GM04503 (cell line): Measurements from ENCODE around the gene MORC2.

ENCODE experiments used
- DNase-seq: peaks from one replicate; pipeline ENCODE4 v3.0.0-alpha.2; 2012; ENCODE audit warnings: low read depth

Gene MORC2

DNA sequence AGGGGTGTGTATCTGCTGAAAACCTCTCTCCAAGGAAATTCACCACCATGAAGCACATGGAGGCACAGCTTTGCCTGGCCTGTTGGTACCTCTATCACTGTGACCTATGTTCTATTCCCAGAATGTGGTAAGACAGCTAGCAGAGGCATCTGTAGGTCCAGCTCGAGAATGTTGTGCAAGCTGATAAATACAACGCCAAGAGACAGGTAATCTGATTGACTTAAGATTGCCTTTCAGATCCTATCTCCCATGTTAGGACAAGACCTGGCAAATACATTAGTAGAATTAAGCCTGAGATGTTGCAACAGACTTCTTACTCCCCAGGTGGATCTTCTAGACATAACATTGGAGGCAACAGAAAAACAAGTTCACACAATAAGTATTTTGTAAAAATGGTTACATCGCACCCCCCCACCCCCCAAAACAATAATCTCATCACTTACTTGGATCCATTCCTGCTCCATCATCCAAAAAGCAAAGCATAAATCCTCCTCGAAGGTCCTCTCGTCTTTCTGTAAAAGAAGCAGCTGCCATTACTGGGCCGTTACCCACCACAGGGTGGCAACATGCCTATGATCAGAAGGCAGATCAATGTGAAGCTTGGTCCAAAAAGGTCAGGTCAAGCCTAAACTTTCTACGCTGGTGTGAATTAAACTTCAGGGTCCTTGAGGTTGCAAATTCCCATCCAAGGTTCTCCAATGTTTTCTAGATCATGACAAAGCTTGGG, 18.5 kb downstream of the MORC2 start:
- no peak for DNase-seq

- peak; percentile 71 for DNase-seq
Observed at GRCh38 chr22:30948930-30949342, 19.6 kb downstream of the MORC2 start.

DNA sequence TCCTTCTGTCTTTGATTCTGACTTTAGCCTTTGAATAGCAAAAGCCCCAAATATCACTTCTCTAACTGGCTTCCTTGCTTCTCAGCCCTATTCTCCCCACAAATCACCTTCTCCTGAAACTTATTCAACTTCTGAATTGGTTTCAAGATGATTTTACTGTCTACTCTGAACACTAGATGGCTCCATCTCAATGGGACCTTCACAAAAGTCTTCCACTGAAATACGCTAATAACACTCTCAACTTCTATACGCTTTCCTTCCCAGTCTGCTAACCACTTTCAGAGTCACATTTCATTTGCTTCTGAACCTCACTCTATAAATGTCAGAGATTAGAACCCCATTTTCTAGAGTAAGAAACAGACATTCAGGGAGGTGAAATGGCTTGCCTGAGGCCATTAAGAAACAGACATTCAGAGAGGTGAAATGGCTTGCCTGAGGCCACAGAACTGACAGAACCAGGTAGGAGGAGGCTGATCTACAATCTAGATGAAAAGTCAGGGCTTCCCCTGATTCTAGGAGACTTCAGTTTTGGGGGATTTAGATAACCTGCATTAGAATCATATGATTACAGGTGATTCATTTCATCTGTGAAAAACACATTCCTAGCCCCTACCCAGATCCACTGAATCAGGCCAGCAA, 20.6 kb downstream of the MORC2 start:
- peak; percentile 31 for DNase-seq

- peak; percentile 10 for DNase-seq
Observed at GRCh38 chr22:30947173-30947815, 21.3 kb downstream of the MORC2 start.

GRCh38 chr22:30946354-30946753, 22.2 kb downstream of the MORC2 start:
- DNase-seq = no peak

DNA sequence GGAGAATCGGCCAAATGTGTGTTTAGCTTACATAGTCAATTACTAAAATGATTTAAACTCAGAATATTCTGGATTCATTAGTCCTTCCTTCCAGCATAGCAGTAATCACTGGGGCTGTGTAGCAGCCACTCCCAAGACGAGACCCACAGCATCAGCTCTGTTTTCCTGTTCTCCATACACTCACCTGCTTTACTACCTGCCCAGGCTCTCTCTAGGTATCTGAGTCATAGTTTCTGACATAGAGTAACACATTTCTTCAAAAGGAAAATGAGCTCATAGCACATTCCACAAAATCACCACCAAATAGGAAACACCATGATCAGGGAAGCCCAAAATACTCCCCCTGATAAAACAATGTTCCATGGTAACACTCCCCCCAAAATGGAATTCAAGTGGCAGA, 22.9 kb downstream of the MORC2 start:
- DNase-seq = no peak

- no peak for DNase-seq
Observed at GRCh38 chr22:30944986-30945385, 23.6 kb downstream of the MORC2 start.

DNA sequence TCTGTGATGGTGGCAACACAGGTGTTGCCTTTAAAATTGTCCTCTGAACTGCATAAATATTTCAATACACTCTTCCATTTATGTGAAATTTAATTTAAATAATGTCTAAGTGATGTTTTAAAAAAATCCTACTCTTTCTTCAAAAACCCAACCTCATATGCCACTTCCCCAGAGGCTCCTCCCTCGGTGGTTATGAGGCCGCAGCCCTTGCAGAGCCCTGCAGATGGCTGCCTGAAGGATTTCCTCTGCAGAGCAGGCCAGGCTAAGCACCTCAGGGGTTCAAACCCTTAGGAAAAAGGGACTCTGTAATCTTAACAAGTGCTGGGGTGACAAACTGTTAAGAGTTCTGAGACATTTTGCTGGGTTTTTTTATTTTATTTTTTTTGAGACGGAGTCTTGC, 25.2 kb downstream of the MORC2 start:
- DNase-seq = no peak

DNA sequence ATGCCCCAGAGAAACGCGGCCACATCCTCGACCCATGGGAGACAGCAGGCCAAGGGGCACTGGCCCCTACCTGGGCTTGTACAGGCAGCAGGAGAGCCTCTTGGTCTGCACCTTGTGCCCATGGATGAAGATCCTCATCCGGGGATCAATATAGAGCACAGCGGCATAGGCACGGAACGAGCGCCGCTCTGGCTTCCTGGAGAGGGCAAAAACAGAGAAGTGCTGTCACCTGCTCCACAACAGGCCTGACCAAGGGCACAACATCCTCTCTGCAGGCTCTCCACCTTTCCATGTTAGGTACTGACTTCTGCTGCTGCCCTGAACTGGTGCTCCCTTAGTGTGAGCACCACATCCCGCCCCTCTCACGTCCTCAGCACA, 27.2 kb downstream of the MORC2 start:
- DNase-seq = no peak

DNA sequence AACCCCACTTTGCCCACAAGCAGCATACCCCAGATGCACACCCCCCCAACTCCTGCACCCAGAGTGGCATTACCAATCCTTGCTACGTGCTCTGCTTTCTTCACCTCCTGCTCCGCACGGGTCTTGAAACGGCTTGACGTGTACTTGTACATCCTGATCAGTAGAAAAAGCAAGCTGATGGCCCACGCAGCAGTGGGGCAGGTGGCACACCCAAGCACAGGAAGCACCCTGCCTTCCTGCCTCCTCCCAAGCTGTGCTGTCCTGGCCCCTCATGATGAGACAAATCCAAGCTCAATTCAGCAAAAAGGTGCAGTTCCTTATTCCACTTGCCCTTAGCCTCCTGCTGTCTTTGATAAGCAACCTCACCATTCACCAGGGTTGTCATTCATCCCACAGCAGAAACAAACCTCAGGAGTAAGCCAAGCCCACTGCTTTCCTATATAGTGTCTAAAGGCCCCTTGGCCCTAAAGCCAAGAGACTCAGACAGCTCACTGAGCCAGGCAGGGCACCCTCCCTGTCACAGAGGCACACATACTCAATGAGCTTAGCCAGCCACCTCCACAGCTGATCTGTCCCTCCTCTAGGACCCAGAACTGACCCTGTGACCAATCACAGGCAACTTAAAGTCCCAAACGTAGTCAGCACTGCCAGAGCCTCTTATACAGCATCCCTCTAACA, 27.8 kb downstream of the MORC2 start:
- no peak for DNase-seq

DNA sequence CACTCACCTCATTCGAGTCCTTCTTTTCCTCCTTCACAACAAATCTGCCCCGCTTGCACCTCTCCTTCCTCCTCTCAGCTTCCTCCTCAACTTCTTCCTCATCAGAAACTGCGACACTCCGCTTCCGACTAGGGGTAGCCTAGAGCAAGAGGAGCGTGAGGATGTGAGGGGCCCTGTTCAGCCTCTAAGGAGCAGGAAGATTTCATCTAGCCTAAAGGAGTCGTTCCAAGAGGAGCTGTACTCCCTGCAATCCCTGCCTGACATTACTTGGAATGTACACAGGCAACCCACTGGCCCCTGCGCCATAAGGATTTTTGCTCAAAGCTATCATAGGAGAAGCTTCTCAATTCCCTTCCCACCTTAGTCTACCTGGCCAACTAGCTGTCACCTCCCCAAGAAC, 34.5 kb downstream of the MORC2 start:
- no peak for DNase-seq

GRCh38 chr22:30933457-30933856, 35.1 kb downstream of the MORC2 start:
- DNase-seq = no peak

DNA sequence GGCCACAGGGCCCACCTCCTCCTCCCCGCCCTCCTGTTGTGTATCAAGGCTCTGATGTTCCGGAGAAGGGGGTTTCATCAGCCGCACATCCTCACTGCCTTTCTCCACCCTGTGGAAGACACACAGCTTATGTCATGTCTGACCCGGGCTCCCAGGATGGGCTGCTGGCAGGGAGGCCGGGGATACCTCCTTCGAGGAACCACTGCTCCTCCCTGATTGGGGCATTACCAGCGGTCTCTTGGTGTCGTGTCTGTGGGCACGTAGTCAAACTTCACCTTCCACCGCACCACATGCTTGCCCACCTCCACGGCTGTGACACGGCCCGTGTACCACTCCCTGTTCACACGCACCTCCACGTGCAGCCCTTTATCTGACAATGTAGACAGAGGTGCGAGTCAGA, 35.9 kb downstream of the MORC2 start:
- no peak for DNase-seq

- no peak for DNase-seq
Observed at GRCh38 chr22:30931541-30932300, 36.9 kb downstream of the MORC2 start.

DNA sequence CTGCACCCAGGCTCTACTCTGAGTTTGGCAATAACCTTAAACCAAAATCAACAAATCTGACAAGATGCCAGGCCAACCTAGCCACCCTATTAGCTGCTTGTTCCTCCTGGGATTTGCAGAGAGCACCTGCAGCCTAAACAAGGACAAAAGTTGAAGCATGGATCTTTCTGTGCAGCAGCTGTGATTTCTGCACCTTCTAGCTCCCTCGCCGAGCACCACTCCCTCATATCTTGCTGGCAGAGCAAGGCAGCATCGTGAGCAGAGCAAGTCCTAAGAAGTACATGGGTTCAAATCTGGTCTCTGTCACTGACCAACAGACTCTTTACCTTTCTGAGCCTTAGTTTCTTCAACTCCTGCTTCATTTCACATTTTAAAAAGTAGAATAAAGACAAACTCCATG, 38.3 kb downstream of the MORC2 start:
- DNase-seq = no peak

GRCh38 chr22:30928401-30928800, 40.2 kb downstream of the MORC2 start:
- DNase-seq = no peak

GRCh38 chr22:30927806-30928205, 40.8 kb downstream of the MORC2 start:
- no peak for DNase-seq

- no peak for DNase-seq
Observed at GRCh38 chr22:30926706-30927105, 41.9 kb downstream of the MORC2 start.

DNA sequence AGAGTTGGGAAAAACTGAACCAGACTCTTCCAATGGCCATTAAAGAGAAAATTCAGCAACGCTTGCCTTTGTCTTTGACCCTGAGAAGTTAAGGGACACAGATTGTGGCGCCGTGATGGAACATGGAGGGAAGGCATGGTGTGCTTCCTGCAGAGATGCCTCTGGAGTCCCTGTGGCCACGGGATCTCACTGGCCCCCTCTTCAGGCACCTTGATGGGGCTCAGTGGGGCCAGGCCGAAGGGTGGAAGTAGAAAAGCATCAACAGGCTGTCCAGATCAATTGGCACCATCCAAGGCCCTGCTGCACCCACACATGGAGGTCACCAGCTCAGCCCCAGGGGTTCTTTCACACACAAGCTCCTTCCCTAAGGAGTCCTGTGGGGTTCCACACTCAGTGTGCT, 42.9 kb downstream of the MORC2 start:
- DNase-seq = no peak

- DNase-seq = no peak
Observed at GRCh38 chr22:30923168-30923900, 45.2 kb downstream of the MORC2 start.

- DNase-seq = no peak
Observed at GRCh38 chr22:30922151-30922611, 46.4 kb downstream of the MORC2 start.
